ENCODE measurements around the gene SLC5A9. TPM values are rescaled to one million over a fixed set of nuclear protein-coding genes. Genes with fewer than 3 reads are reported as not detected.

Gene SLC5A9
- total and polyA plus RNA-seq, 8 donors = 0.28 to 1.8 (median 0.92) TPM; not detected in 3

Other genes with a start within 250 kb of the SLC5A9 start
- gene TRABD2B, start 225.3 kb upstream of the SLC5A9 start, total RNA-seq = 1 to 10 TPM in 3 of 5 donors, under 1 TPM in 1, not detected in 1; 0.45 to 2.0 (median 1.2) TPM
- gene TRABD2B, start 225.3 kb upstream of the SLC5A9 start, polyA plus RNA-seq = under 1 TPM; 0.31 to 0.93 (median 0.53) TPM
- gene SPATA6, start 249.5 kb downstream of the SLC5A9 start, total RNA-seq = 10 to 100 TPM; 12.0 to 59.1 (median 20.4) TPM
- 10 to 100 TPM in 1 of 3 donors, 1 to 10 TPM in 2; 3.1 to 12.4 (median 3.2) TPM for gene SPATA6, start 249.5 kb downstream of the SLC5A9 start, polyA plus RNA-seq